Suprapubic skin (tissue), 4 donors: ENCODE measurements around the gene GALNT9. TPM values are rescaled to one million over a fixed set of nuclear protein-coding genes. Genes with fewer than 3 reads are reported as not detected.

Experiments used
- DNase-seq, 2 donors: peaks; one replicate each; pipeline ENCODE4 v3.0.0-alpha.2; 2019; ENCODE audit warnings: low spot score in 2 of 2
- H3K27ac ChIP-seq: fragments of 200-600 bp; sonication (generic); one replicate; pipeline ENCODE4 v1.5.1; 2019
- H3K27me3 ChIP-seq: fragments of 200-600 bp; sonication (generic); one replicate; pipeline ENCODE4 v1.5.1; 2019
- H3K36me3 ChIP-seq: fragments of 200-600 bp; sonication (generic); one replicate; pipeline ENCODE4 v1.5.1; 2019
- H3K4me1 ChIP-seq: fragments of 200-600 bp; sonication (generic); one replicate; pipeline ENCODE4 v1.5.1; 2019
- H3K4me3 ChIP-seq: fragments of 200-600 bp; sonication (generic); one replicate; pipeline ENCODE4 v1.5.1; 2019; ENCODE audit warnings: mild to moderate bottlenecking
- H3K9me3 ChIP-seq: fragments of 200-600 bp; sonication (generic); one replicate; pipeline ENCODE4 v1.5.1; 2019
- CTCF ChIP-seq, 2 donors: fragments of 200-600 bp in 1 of 2; fragments of 450-650 bp in 1 of 2; sonication (generic) in 1 of 2; IDR thresholded peaks; one replicate each; pipeline ENCODE4 v1.5.1; 2016 to 2019; ENCODE audit warnings: antibody characterized with exemption in 2 of 2, mild to moderate bottlenecking in 1 of 2, moderate library complexity in 1 of 2
- EP300 ChIP-seq: sonication (generic); formaldehyde crosslinking; IDR thresholded peaks from one replicate; pipeline ENCODE4 v1.6.1; 2017; ENCODE audit warnings: antibody characterized with exemption
- POLR2A ChIP-seq, 2 donors: fragments of 450-650 bp; IDR thresholded peaks; one replicate each; pipeline ENCODE4 v1.6.1; 2017; ENCODE audit warnings: antibody characterized with exemption in 2 of 2, mild to moderate bottlenecking in 2 of 2, moderate library complexity in 2 of 2
- POLR2AphosphoS5 ChIP-seq, 3 donors: sonication (generic); formaldehyde crosslinking; IDR thresholded peaks; one replicate each; pipeline ENCODE4 v1.6.1; 2017; ENCODE audit warnings: antibody characterized with exemption in 3 of 3
- WGBS: methylation state at CpG from one replicate; pipeline ENCODE4 v1.1.5; 2018; 5-methylcytosine and 5-hydroxymethylcytosine counted together
- total RNA-seq, 4 donors: library from RNA; depleted of rRNA; stranded (reverse); fragments of >200 nt; gene quantifications; one replicate each; pipeline ENCODE4 v1.1.0, GENCODE V29; 2016

GALNT9 gene
- total RNA-seq, 4 donors from 2014 or later: not detected

- Histone ChIP-seq H3K36me3 (peaks cover 21% of the 10 kb centered on the region), H3K4me3 (no peak overlapping the region), H3K27ac (no peak overlapping the region), H3K9me3 (no peaks in the 10 kb centered on the region), H3K4me1 (peaks cover 10% of the 10 kb centered on the region), H3K27me3 (no peaks in the 10 kb centered on the region)
- no peak for DNase-seq
- TF ChIP-seq EP300 (no peak), POLR2AphosphoS5 (IDR thresholded peaks at IDR 0.05) (no peak), POLR2A (IDR thresholded peaks at IDR 0.05) (no peak), CTCF (IDR thresholded peaks at IDR 0.05) (no peak)
- 91% methylated on average over 45 of the region's 51 CpGs for WGBS
Observed at GRCh38 chr12:132154941-132155770, 174.2 kb downstream of the GALNT9 start.

- no peaks in the 10 kb centered on the region for H3K9me3 ChIP-seq
Observed at GRCh38 chr12:132154341-132154761, 175.0 kb downstream of the GALNT9 start.

GRCh38 chr12:132153501-132154340, 175.7 kb downstream of the GALNT9 start:
- TF ChIP-seq POLR2A (IDR thresholded peaks at IDR 0.05) (no peak), CTCF (IDR thresholded peaks at IDR 0.05) (peak; percentile 76 to 93), EP300 (no peak)
- Histone ChIP-seq H3K4me1 (peaks cover 10% of the 10 kb centered on the region), H3K27me3 (no peaks in the 10 kb centered on the region), H3K9me3 (no peaks in the 10 kb centered on the region), H3K27ac (no peak overlapping the region), H3K36me3 (peaks cover 24% of the 10 kb centered on the region), H3K4me3 (peak overlapping the region; percentile 35)
- WGBS: 34% methylated on average over 12 of the region's 41 CpGs
- DNase-seq: peak in 1 of 2 donors; percentile 76

More at GRCh38 chr12:132154341-132154761, 175.0 kb downstream of the GALNT9 start:
- Histone ChIP-seq H3K4me1 (peaks cover 10% of the 10 kb centered on the region), H3K36me3 (peaks cover 21% of the 10 kb centered on the region), H3K27me3 (no peaks in the 10 kb centered on the region), H3K4me3 (peak overlapping the region; percentile 35), H3K27ac (no peak overlapping the region)
- DNase-seq: no peak
- WGBS: 47% methylated on average over 2 of the region's 21 CpGs
- TF ChIP-seq POLR2A (IDR thresholded peaks at IDR 0.05) (no peak), CTCF (IDR thresholded peaks at IDR 0.05) (no peak), EP300 (no peak), POLR2AphosphoS5 (IDR thresholded peaks at IDR 0.05) (no peak)

DNA sequence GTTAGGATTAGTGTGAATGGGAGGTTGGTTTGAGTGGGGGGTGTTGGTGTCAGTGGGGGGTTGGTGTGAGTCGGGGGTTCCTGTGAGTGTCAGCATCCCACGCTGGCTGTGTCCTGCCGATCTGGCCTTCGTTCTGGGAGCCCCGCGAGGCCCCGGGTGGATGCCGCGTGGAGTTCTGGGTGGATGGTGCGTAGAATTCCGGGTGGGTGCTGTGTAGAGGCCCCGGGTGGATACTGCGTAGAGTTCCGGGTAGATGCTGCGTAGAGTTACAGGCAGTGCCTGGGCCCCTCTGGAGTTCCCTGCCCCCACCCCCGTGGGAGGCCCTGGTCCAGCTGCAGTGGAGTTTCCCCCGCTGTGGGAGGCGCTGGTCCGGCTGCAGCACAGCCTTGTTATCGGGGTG, 176.4 kb downstream of the GALNT9 start:
- WGBS: 90% methylated on average over 16 of the region's 20 CpGs
- no peaks in the 10 kb centered on the region for H3K27me3 ChIP-seq
- H3K36me3 ChIP-seq: peaks cover 31% of the 10 kb centered on the region
- H3K27ac ChIP-seq: no peak overlapping the region
- peak; percentile 49 to 58 for DNase-seq
- H3K4me1 ChIP-seq: peaks cover 10% of the 10 kb centered on the region
- no peak overlapping the region for H3K4me3 ChIP-seq
- TF ChIP-seq CTCF (IDR thresholded peaks at IDR 0.05) (no peak), POLR2A (IDR thresholded peaks at IDR 0.05) (no peak)
- H3K9me3 ChIP-seq: no peaks in the 10 kb centered on the region

GRCh38 chr12:132152411-132152821, 177.0 kb downstream of the GALNT9 start:
- Histone ChIP-seq H3K4me3 (no peak overlapping the region), H3K9me3 (no peaks in the 10 kb centered on the region), H3K36me3 (peaks cover 36% of the 10 kb centered on the region), H3K27ac (no peak overlapping the region), H3K4me1 (peaks cover 10% of the 10 kb centered on the region), H3K27me3 (no peaks in the 10 kb centered on the region)
- peak in 1 of 2 donors; percentile 74 for DNase-seq
- 89% methylated on average over 1 of the region's 9 CpGs for WGBS
- TF ChIP-seq POLR2A (IDR thresholded peaks at IDR 0.05) (no peak), POLR2AphosphoS5 (IDR thresholded peaks at IDR 0.05) (no peak), EP300 (no peak), CTCF (IDR thresholded peaks at IDR 0.05) (no peak)
